HG03378 (cell line): ENCODE data around the gene ANGPT4.
"Not testable (repeated sequence)": the region's sequence is repeated elsewhere in the genome, so short reads cannot be mapped to it uniquely, and the experiment has no call there.

Experiments used
- ATAC-seq: cut with Tn5 transposase; IDR thresholded peaks from one replicate; pipeline ENCODE4 v1.9.1; 2021; ENCODE audit warnings: mild to moderate bottlenecking, moderate library complexity; ENCODE audit not compliant: unreplicated experiment

Gene ANGPT4

DNA sequence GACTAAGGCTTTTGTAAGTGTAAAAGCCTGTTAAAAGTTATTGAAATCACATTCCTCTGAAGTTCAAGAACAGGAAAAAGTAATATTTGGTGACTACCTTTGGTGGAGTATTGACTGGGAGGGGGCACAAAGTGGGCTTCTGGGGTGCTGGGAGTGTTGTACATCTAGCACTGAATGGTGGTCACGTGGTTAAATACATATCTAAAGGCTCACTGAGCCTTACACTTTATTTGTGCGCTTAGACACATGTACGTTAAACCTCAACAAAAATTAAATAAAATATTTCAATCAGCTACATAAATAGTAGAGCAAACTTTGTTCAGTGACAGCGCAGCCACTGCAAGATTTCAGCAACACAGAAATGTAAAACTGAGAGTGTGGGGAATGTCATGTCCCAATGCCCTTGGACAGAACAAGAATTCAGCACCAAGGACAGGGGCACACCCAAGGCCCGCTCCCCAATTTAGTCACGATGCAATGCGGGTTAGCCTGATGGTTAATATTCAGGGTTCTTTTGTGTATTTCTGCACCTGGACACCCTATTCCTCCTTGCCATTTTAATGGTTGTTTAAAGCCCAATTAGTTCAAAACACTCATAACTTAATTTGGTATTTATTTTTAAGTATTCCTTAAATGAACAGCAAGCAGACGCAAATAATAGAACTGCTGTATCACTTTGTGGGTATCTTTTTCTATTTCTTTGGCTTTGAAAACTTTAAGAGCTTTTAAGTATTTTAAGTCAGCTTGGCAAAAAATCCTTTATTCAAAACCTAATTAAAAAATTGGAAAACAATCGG lies 37.4 kb downstream of the ANGPT4 start:
- no peak for ATAC-seq

DNA sequence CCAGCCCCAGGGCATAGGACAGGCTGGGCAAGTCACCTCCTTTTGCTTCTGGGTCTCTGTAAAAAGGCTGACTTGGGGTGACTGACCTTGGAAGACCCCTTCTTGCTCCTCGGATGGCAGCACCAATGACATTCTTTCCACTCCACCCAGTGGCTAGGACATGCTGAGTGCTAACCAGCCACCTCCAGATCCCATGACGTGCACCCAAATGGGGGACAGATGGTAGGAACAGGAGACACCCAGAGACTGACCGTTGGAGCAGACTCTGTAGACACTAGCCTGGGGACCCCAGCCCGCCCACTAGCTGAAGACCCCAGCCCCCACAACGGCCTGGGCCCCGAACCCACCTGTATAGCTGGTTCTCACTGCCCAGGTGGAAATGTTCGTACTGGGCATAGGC lies 38.3 kb downstream of the ANGPT4 start:
- ATAC-seq, result no peak

DNA sequence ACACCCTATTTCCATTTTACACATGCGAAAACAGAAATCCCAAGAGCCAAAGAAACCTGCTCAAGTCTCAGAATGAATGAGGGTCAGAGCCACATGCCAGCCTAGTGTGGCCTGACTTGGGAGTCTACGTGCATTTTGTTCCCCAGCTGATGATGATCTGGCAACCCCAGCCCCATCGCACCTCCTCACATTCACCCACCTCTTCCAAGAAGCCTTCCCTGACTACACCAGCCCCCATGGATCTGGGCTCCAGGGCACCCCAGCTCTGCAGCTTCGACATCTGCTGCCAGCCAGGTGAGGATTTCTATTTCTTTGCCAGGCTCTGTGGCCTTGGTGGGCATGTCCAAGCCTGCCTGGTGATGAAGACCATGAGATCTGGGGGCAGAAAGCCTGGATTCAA lies 41.0 kb downstream of the ANGPT4 start:
- no peak for ATAC-seq

DNA sequence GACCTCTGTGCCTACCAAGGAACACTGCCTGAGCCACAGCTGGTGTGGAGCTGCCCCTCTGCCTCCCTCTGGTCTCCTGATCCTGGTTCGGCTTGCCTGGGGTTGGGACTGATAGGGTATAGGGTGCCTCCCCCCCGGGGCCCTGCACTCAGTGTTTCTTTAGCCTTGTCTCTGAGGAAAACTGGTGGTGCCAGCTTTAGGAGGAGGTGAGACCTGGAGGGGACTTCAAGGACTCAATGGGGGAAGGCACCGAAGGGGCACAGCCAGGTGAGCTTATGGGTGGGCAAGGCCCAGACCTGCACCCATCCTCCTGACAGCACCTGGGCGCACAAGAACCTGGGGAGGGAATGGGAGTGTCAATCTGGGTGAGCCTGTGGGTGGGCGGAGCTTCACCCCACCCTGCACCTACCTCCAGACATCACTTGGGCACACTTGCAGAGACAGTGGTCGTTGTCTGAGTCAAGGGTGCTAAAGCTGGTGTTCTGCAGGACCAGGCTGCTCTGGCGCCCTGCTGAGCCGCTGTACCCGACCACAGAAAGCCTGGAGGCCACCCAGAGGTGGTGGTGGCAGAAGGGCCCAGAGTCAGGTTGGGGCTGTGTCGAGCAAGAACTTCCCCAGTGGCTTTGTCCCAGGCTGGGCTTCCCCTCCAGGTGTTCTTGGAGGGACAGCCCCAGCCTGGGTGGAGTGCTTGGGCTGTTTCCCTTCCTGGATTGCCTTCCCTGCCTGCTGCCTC lies 42.1 kb downstream of the ANGPT4 start:
- ATAC-seq, result no peak

DNA sequence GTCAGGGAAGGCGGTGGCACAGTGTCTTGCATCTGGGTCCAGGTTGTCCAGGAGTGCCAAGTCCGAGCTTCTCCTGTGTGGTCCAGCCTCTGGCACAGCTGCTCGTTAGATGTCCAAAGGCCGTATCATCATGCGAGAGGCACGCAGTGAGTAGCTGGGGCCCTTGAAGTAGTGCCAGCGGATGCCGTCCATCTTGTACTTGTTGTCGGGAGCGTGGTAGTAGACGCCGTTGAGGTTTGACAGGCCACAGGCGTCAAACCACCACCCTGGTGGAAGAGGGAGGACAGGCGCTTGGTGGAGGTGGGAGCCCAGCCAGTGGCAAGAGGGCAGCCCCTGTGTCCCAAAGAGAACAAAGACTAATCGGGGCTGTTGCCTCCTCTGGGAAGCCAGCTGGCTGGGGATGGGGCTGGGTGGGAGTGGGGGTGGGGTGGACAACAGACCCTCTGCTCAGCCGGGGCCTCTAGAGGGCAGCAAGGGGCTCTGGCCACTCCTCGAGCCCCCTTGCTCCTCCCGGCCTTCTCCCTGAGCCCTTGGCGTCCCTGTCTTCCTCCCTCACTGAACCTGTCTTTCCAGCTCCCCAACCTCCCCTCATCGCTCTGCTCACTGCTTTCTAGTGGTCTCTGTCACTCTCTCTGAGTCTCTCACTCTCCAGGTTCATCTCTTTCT lies 43.1 kb downstream of the ANGPT4 start:
- no peak for ATAC-seq

DNA sequence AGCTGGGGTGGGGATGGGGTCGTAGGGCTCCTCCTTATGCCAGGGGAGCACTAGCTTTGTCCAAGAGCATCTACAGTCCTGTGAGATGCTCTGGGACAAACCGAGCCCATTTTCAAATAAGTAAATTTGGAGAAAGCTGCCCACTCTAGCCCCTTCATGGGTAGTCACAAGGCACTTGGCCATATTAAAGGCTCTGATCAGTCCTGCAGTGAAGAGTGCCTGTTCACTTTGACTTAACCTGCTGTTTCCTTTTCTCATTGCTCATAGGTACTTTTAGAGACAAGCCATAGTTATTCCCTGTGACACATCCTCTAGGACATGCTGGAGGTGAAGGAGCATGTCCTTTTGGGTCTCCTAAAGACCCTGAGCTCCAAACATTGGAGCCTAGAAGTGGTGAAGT lies 44.2 kb downstream of the ANGPT4 start:
- ATAC-seq, result no peak

DNA sequence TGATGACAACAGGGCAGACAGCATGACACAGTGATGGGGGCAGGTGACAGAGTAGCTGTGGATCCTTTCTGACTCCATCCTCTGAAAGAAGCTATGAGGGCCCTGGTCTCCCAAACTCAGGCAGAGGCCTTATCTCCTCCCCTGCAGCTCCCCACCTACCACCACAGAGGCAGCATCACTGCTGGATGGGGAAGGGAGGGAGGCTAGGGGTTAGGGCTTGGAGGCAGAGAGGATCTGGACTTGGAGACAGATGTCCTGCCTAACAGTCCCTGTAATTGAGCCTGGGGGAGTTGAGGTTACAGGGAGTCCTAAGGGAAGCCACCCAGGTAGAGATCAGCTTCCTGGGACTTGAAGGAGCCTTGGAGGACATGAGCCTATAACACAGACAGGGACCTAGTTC lies 44.7 kb downstream of the ANGPT4 start:
- no peak for ATAC-seq

DNA sequence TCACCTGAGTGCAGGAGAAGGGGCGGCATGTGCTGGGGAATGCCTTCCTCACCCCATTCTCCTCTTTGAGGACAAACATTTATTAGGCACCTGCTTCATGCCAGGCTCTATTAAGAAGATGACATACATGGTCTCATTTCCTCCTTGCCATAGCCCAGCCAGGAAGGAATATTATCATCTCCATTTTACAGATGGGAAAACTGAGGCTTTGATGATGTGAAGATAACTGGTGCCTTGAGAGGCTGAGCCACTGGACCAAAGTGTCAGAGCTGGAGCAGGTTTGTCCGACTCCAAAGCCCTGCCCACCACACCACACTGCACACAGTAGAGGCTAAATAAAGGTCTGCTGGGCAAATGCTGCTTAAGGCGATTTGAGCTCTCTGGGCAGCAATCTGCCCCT lies 45.4 kb downstream of the ANGPT4 start:
- no peak for ATAC-seq

DNA sequence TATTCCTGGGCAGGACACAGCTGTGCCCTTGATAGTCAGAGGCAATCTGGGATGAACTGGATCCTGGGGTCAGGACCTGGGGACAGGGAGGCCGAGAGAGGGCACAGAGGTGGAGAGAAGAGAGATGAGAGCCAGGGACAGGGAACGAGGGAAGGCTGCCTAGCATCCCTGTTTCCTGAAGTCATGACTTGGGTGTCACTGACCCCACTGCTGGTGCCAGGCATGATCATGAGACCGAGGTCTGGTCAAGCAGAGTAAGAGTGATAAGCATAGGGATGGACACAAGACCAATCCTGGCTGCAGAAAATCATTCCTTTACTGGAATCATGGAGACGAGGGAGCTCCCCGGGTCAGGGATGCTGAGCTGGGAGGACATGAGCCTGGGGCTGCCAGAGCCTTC lies 46.5 kb downstream of the ANGPT4 start:
- no peak for ATAC-seq

DNA sequence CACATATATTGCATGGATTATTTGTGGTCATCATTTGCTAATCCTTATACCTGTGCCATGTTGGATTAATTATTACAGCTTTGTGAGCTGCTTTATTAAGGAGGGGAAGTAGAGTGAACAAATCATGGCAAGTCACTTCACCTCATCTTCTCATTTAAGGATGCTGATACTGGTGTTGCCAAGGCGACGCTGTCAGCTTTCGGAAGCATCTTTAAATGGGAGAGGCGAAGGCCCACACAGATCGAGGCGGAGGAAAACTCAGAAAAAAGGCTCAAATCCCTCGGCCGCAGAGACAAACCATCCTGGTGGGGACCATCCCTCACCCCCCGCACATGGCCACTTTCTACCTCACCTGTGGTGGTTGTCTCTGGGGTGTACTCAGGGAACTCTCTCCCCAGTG lies 47.9 kb downstream of the ANGPT4 start:
- no peak for ATAC-seq

DNA sequence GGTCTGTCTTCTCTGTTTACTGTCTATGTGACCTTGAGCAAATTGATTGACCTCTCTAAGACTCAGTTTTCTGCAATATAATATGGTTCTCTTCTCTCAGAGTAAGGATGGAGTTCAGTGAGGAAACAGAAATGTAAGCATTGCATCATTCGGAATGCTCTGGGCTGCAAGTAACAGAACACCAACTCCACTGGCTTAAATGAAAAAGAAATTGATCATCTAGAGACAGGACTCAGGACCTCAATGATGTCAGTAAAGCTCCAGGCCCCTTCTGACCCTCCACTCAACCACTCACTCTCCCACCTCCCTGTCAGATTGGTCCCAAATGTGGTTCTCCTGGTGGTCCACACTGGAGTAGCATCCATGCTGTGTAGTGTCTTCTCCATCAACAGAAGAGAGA lies 50.7 kb downstream of the ANGPT4 start:
- no peak for ATAC-seq

DNA sequence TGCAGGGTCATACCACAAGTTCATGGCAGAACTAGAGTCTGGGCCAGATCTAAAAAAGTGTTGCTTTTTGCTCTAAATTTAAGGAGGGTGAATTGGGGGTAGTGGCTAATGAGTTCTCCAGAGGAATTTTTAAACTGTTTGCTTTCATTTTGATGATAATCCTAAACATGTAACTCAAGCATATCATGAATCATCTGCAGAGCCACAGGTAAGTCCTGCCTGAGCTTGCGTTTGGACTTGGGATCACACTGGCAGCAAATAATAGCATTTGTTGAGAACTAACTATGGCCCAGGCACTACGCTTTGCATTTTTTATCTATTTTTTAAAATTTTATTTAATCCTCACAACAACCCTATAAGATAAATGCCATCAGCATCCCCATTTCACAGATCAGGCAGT lies 55.2 kb downstream of the ANGPT4 start:
- no peak for ATAC-seq

DNA sequence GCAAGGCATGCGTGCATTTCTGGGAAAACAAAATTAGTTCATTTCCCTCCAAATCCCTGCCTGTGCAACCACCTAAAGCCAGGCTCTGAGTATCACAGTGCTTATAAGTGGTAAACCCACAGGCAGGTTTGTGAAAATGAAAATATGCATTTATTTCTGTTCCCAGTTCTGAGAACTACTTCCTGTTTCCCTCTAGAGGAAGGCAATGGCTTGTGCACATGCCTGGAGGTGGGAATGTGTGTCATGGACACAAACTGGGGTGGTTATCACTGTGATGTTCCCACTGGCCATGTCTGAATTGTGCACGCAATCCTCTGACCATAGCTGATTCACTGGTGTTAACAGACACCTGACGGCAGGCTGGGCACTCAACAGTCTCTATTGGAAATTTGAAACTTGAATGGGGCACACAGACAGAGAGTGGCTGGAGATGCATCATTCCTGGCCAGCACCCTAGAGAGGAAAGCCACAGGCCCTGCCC lies 56.3 kb downstream of the ANGPT4 start:
- ATAC-seq, result no peak

DNA sequence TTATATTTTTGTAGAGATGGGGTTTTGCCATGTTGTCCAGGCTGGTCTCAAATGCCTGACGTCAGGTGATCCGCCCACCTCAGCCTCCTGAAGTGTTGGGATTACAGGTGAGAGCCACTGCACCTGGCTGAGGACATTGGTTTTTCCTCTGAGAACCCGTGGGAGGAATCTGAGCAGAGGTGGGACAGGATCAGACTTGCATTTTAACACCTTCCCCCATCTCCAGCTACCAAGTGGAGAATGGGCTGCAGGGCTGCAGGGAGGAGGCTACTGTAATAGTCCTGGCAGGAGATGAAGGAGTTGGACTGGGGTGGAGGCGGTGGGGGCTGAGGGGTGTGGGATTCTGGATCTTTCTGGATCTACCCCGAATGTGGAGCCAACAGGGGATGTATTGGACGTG lies 58.1 kb downstream of the ANGPT4 start:
- no peak for ATAC-seq

DNA sequence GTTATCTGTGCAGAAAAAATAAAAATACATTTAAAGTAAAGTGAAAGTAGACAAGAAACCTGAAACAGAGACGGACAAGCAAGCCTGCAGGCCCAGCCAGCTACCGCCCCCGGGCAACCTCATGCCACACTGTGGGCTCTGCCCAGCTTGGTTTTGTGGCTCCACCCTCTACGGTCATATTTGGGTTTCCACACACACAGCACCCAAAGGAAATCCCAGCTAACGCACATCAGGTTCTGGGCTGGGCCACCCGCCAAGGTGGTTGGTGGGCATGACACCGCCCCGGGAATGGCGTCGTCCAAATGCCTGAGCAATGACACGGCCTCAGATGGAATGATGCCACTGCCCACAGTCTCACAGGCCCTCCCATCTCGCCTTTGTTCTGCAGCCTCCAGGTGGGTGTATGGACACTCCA lies 59.8 kb downstream of the ANGPT4 start:
- no peak for ATAC-seq

DNA sequence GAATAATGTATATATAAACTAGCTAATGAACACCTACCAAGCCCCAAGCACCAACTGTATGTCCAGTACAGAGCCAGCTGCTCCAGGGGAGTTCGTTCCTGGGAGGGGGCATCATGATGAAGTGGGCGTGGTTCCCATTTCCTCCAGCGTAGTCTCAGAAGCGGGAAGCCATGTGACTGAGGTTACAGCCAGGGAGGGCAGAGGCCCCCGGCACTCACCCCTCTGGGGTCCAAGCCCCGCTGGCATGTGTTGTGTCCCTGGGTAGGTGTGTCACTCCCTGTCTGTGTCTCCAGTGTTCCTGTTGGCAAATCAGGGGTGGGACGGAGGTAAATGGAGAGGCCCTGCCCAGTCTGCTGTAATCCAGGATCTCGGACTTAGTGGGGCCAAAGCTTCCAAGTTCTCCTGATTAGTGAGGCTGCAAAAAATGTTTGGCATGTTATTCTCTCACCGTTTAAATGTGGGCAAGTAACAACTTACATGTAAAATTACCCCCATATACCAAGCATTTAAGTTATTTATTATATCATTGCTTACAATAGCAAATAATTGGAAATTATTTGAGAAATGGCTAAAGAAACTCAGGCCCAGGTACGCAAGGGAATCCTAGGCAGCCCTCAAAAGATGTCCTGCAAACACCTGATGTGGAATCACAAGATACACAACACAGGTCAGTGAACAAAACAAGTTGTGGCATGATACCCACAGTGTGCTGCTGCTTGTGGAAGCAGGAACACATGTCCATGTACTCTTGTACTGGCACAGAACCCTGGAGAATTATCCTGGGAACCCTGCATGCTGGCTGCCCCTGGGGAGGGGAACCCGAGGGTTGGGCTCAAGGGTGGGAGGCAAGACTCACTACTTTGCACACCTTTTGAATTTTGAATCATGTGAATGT lies 60.4 kb downstream of the ANGPT4 start:
- no peak for ATAC-seq

DNA sequence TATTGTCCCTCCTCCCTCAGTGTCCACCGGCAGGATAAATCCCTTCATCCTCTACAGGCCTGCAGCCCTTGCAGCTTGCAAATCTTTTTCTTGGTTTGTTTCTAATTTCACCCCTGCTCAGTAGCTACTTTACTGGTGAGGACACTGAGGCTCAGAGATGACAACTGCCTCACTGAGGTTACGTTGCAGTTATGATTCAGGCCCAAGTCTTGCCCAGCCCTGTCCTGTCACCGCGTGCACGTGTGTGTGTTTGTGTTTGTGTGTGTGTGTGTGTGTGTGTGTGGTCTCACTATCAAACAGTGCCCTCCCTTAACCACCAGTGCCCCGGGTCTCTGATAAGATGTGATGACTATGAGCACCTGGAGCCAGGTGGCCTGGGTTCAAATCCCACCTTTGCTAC lies 61.5 kb downstream of the ANGPT4 start:
- ATAC-seq, result no peak

DNA sequence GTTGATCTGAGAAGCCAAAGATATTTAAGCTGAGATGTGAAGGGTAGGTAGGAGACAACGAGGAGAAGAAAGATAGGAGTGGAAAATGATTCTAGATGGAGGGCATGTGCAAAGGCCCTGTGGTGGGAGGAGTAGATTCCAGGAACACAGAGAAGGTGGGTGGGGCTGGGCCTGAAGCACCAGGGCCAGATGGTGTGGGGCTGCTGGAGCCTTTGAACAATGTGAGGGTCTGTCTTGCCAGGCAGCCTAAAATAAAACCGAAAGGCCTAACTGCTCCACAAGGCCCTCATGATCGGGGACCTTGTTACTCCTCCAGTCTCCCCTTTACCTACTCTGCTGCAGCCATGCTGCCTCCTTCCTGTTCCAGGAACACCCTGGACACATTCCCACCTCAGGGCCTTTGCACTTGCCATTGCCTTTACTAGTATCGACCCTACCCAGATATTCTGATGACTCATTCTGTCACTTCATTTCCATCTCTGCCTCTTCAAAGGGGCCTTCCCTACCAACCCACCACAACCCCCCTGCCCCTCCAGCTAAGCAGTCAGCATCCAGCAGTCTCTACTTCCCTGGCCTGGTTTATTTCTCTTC lies 62.6 kb downstream of the ANGPT4 start:
- no peak for ATAC-seq

DNA sequence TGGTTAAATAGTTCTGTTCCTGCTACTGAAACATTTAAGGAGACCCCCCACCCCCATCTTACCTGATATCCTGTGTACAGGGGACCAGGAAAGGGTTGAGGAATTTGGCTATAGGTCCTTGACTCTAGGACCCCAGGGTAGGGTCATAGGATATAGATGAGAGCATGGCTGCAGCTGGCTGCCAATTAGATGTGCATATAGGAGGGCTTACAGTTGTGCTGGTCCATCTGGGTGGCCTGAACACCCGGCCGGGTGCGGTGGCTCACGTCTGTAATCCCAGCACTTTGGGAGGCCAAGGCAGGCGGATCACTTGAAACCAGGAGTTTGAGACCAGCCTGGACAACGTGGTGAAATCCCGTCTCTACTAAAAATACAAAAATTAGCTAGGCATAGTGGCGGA lies 67.4 kb downstream of the ANGPT4 start:
- not testable (repeated sequence) for ATAC-seq

DNA sequence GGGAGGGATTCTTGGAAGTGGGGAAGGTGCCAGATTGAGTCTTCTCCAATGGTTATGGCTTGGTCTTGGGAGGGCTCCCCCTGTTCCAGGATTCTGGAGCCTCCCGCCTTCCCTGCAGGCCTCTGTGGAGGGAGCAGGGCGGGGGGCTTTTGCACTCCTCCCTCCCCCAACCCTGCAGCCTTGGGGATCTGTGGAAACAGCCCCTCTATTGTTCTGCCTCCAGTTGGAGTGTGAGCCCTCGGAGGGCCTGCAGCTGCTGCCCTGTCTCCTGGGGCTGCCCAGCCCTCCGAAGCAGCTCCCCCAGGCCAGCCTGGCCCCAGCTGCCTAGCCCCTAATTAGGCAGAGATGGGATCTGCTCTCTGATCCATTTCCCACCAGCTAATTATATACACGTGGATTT lies 67.9 kb downstream of the ANGPT4 start:
- ATAC-seq, result no peak

DNA sequence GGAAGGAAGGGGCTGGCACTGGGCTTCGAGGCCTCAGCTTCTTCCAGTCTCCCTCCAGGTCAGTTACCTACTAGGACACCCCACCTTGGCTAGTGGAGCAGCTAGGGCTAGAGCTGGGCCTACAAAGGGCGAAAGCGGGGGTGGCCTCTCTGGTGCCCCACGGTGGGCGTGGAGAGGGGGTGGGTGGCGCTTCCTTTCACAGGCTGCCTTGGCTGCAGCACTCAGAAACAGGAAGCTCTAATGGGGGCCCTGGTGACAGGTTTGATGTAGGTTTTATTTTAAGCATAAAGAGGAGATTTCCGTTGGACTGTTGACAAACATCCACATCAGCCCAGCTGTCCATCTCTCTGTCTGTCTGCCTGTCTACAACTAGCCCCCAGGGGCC lies 69.2 kb downstream of the ANGPT4 start:
- no peak for ATAC-seq
